ENCODE results near the gene ACTR1B.

- TF ChIP-seq CTCF (IDR thresholded peaks at IDR 0.05): no peak
- no peak for TF ChIP-seq ZFX (IDR thresholded peaks at IDR 0.05; ENCODE audit: borderline replicate concordance)
These were observed 44.8 kb upstream of the ACTR1B start for GRCh38 chr2:97708608-97709007.

All from 22Rv1 (cell line).